AG04450 (cell line): ENCODE data around the gene PPM1J. TPM values are rescaled to one million over a fixed set of nuclear protein-coding genes. Genes with fewer than 3 reads are reported as not detected.

ENCODE experiments used
- CTCF ChIA-PET: fragments of 300-600, 350-600 bp; formaldehyde crosslinking; extraction: SDS; loops from one replicate; lab custom pipeline; 2022; ENCODE audit warnings: antibody characterized with exemption, inconsistent platforms; lab: Charles Lee
- POLR2A ChIA-PET: fragments of 350-600 bp; formaldehyde crosslinking; extraction: SDS; loops from one replicate; lab custom pipeline; 2021; ENCODE audit warnings: antibody characterized with exemption, inconsistent platforms; lab: Yijun Ruan, JAX
- DNase-seq: peaks from one replicate; pipeline ENCODE4 v3.0.0-alpha.2; 2011; ENCODE audit warnings: low read depth, low spot score
- H3K27ac ChIP-seq: one replicate; pipeline ENCODE4 v1.5.1; 2012; ENCODE audit warnings: low read depth, low read length, control low read depth
- H3K27me3 ChIP-seq: one replicate; pipeline ENCODE4 v1.6.0; 2012; ENCODE audit warnings: low read length; ENCODE audit not compliant: control insufficient read depth, insufficient read depth
- H3K4me3 ChIP-seq: 2 replicates; pipeline ENCODE4 v1.5.1; 2011; ENCODE audit warnings: mild to moderate bottlenecking, low read depth, low read length, control low read depth
- H3K9me3 ChIP-seq: 2 replicates; pipeline ENCODE4 v1.5.1; 2012; ENCODE audit warnings: low read length; ENCODE audit not compliant: control insufficient read depth, insufficient read depth
- CTCF ChIP-seq: IDR thresholded peaks from 2 replicates; pipeline ENCODE4 v1.5.1; 2011; ENCODE audit warnings: low read depth, low read length, control low read depth, inconsistent platforms
- polyA plus RNA-seq: library from polyadenylated mRNA; depleted of rRNA; stranded (reverse); fragments of >200 nt; gene quantifications from 2 replicates; pipeline ENCODE4 v1.2.3, GENCODE V29; 2011; rRNA removed

PPM1J gene
- polyA plus RNA-seq, 1 experiment: 1.3 TPM

- CTCF ChIA-PET: interaction anchor here (1.1 to 3.5 kb wide), 6 partner anchors 20 to 281 kb away, joined by 3 to 26 read pairs (median 8); no protein-coding TSS in a partner anchor
- Histone ChIP-seq H3K9me3 (no peaks in the 10 kb centered on the region), H3K4me3 (no peak overlapping the region), H3K27ac (no peak overlapping the region), H3K27me3 (no peaks in the 10 kb centered on the region)
- DNase-seq: no peak
- TF ChIP-seq CTCF: no peak
- POLR2A ChIA-PET: no interaction called here
Observed at GRCh38 chr1:112672009-112672408, 43.1 kb downstream of the PPM1J start.

- Histone ChIP-seq H3K27me3 (no peaks in the 10 kb centered on the region), H3K9me3 (no peaks in the 10 kb centered on the region), H3K4me3 (no peak overlapping the region), H3K27ac (no peak overlapping the region)
- TF ChIP-seq CTCF: no peak
- ChIA-PET POLR2A (no interaction called here), CTCF (no interaction called here)
- DNase-seq: no peak
Observed at GRCh38 chr1:112666946-112667345, 48.2 kb downstream of the PPM1J start.

DNA sequence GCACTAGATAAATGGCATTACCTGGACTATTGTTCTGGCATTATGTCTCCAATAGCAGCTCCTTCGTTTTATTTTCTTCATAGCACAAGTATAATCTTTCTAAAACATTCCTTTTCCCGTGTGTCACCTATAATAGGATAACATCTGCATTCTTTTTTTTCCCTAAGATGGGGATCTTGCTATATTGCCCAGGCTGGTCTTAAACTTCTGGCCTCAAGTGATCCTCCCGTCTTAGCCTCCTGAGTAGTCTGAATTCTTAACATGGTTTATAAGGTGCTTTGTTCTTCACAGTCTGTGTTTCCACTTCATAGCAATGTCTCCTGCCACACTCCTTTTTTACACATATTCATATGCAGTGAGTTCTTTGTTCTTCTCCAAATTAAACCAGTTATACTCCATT, 49.3 kb downstream of the PPM1J start:
- Histone ChIP-seq H3K27ac (no peak overlapping the region), H3K4me3 (no peak overlapping the region), H3K27me3 (no peaks in the 10 kb centered on the region), H3K9me3 (no peaks in the 10 kb centered on the region)
- CTCF ChIA-PET: interaction anchor here (1.2 kb wide), 1 partner anchor 164 kb away, joined by 4 read pairs; no protein-coding TSS in a partner anchor
- no peak for TF ChIP-seq CTCF
- POLR2A ChIA-PET: interaction anchor here (0.5 kb wide), 1 partner anchor 136 kb away, joined by 4 read pairs; no protein-coding TSS in a partner anchor
- no peak for DNase-seq

Other genes starting within 250 kb of the PPM1J start
- 2.7 and 2.8 TPM in 2 replicates for gene WNT2B, start 206.4 kb downstream of the PPM1J start, polyA plus RNA-seq
- 10.1 and 13.5 TPM in 2 replicates for gene ST7L, start 96.2 kb downstream of the PPM1J start, polyA plus RNA-seq
- gene CAPZA1, start 95.5 kb downstream of the PPM1J start, polyA plus RNA-seq: 195 and 273 TPM in 2 replicates
- gene MOV10, start 40.7 kb downstream of the PPM1J start, polyA plus RNA-seq: 58.1 and 59.2 TPM in 2 replicates
- 574 and 734 TPM in 2 replicates for gene RHOC, start 8.2 kb downstream of the PPM1J start, polyA plus RNA-seq
- gene SLC16A1, start 240.9 kb upstream of the PPM1J start, polyA plus RNA-seq: 62.1 and 78.7 TPM in 2 replicates